Inflammatory macrophage treated with lipopolysaccharide for 4 hours (primary cell): ENCODE results near the gene SMYD5.

ENCODE experiments used
- DNase-seq: peaks from one replicate; pipeline ENCODE4 v3.0.0-alpha.2; 2020

The SMYD5 gene

DNA sequence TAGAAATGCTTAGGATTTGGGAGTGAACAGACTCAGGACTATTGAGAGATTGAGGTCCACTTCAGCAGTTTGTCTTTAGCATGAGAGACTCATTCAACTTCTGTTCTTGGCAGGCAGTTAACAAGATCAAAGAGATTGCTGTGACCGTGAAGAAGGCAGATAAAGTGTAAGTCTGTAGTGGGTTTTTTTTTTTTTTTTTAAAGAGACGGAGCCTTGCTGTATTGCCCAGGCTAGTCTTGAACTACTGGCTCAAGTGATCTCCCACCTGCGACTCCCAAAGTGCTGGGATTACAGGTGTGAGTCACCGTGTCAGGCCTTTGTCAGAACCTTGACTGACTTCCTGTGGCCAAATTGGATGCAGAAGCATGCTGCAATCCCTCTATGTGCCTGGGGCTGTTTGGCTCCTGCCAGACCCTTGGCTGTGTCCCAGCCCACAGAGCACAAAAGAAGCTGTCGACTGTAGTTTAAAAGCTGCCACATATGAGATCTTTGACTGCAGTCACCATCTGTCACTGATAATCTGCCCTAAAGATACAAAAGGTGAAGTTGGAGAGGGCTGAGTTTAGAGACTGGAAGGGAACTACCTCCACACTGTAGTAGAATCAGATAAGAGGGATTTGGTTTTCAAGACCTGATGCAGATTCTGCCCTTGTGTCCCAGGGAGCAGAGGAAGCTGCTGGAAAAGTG lies 30.0 kb downstream of the SMYD5 start:
- DNase-seq: no peak

DNA sequence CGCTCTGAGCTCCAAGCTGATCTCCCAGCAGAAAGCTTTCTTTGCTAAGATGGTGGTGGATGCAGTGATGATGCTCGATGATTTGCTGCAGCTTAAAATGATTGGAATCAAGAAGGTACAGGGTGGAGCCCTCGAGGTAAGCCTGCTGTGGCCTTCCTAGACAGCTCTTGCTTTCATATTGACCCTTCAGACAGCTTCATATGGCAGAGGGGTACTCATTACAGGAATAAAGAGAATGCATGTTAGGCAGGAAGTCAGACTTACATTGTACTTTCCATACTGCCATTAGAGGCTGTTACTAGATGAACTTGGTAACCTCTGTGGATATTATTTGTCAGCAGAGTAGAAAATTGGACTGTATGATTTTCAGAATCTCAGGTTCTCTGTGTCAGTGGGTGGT lies 30.5 kb downstream of the SMYD5 start:
- no peak for DNase-seq

DNA sequence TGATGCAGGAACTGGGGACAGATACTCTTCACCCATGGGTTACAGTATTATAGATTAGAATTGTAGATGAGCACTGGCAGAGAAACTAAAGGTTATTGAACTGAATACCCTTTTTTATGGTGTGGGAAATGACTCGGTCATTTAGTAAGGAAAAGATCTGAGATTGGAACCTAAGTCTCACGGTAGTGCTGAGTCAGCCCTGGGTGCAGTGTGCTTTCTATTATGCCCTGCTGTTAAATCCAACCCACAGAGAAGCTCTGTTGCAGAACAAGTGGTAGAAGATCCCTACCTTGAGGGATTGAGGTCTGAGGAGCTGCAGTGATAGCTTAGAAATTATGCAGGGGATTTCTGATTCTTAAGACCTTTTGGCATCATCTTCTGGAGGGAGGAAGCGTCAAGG lies 32.8 kb downstream of the SMYD5 start:
- no peak for DNase-seq

DNA sequence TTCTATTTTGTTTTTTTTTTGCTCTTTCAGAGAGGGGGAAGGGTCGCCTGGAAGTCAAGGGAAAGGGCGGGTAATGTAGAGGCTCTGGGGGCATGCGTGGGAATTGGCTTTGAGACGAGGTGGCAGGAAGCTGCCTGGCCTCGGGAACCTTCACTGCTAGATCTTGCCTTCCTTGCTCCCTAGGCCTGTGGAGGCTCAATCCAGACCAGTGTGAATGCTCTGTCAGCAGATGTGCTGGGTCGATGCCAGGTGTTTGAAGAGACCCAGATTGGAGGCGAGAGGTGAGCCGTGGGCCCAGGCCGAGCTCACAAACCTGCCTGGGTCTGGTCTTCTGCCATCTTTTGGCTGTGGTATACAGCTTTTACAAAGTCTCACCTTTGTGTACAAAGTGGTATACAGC lies 35.6 kb downstream of the SMYD5 start:
- DNase-seq: no peak

DNA sequence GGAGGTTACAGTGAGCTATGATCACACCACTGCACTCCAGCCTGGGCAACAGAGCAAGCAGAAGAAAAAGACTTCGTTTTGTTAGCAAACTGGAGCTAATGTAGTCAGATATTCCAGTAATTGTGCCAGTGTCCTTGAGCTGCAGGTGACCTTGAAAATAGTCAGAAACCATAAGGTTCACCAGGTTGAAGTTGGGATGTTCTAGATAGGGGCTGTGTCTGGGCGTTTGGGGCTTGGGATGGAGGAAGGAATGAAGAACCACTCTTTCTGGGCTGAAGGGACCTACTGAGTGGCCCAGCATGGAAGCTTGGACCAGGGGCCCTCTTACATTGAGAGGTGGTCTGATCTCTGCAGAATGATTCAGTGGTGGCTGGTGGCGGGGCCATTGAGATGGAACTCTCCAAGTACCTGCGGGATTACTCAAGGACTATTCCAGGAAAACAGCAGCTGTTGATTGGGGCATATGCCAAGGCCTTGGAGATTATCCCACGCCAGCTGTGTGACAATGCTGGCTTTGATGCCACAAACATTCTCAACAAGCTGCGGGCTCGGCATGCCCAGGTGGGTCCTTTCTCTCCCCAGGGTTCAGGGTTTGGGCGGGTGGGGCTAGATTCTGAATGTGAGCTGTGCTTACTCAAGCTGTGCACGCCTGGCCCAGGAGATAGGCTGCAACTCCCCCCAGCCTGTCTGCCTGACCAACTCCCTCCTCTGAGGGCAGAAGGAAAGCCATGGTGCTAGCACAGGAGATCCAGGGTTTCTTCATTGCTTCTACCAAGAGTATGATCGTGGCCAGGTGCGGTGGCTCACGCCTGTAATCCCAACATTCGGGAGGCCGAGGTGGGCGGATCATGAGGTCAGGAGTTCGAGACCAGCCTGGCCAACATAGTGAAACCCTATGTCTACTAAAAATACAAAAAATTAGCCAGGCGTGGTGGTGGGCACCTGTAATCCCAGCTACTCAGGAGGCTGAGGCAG lies 37.1 kb downstream of the SMYD5 start:
- no peak for DNase-seq

DNA sequence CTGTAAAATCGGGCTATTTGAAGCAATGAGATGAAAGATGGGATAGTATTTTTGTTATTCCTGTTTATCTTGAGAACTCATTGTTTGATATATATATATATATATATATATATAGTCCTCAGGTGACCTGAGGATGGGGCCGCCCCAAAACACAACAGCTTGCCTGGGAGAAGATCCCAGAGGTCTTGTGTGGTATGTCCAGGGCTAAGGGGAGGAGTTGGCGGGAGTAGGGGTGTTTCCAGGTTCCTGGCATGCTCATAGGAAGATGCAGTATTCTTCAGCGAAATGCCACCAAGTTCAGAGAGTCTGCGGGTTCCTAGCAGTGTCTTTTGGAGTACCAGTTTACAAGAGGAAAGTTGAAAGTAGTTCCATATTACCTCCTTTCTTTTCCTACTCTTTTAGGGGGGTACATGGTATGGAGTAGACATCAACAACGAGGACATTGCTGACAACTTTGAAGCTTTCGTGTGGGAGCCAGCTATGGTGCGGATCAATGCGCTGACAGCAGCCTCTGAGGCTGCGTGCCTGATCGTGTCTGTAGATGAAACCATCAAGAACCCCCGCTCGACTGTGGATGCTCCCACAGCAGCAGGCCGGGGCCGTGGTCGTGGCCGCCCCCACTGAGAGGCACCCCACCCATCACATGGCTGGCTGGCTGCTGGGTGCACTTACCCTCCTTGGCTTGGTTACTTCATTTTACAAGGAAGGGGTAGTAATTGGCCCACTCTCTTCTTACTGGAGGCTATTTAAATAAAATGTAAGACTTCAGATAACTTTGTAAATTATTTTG lies 38.4 kb downstream of the SMYD5 start:
- no peak for DNase-seq

DNA sequence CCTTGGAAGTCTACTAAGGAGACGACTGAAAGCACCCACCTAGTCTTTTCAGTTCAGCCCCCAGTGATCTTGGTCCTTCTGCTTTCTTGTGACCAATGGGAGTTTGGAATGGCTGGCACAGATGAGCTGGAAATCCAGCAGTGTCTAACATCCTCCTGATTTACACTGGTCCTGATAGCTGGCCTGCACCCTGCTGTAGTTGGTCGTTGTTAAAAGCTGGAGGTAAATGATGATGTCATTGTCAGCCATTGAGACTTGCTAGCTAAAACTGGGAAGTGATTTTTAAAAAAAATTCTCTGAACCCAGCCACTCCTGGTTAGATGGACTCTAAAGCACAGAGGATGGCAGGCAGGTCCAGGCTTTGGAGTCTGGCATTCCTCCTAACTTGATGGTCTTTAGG lies 39.4 kb downstream of the SMYD5 start:
- peak; percentile 6 for DNase-seq

DNA sequence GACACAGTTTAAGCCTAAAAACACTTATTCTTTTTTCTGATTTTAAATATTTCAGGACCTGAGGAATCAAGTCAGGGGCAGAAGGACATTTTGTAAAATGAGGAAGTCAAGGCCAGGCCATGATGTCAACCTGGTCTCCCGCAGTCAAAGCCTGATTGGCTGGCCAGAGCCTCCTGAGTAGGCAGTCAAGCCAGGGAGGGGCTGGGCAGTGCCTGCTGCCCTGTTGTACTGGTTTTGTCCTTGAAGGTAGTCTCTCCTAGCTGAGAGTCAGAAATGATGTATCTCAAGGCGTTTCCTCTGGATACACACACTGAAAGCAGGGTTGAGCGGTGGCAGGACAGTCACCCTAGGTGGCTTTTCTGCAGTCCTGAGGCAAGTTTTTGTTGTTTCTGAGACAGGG lies 39.9 kb downstream of the SMYD5 start:
- DNase-seq: peak; percentile 70

DNA sequence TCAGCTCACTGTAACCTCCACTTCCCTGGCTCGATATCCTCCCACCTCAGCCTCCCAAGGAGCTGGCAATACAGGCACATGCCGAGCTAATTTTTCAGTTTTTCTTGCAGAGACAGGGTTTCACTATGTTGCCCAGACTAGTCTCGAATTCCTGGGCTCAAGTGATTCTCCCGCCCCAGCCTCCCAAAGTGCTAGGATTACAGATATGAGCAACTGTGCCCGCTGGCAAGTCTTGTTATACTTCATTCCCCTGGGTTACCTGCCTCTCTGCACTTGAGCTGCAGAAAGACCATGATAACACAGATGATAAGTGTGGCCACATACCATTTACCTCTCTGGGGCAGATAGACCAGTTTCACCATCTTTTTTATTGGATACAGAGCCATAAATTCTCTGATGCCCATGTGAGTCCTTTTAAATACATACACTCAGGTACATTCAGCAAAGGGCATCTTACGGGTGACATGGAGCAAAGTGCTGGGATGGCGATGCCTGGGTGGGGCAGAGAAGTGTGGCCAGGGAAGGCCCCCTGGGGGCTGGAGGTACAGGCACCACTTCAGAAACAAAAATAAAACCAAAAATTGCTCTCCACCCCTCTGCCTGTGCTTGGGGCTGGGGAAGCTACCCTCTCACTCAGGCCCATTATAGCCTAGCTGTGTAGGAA lies 40.4 kb downstream of the SMYD5 start:
- no peak for DNase-seq

DNA sequence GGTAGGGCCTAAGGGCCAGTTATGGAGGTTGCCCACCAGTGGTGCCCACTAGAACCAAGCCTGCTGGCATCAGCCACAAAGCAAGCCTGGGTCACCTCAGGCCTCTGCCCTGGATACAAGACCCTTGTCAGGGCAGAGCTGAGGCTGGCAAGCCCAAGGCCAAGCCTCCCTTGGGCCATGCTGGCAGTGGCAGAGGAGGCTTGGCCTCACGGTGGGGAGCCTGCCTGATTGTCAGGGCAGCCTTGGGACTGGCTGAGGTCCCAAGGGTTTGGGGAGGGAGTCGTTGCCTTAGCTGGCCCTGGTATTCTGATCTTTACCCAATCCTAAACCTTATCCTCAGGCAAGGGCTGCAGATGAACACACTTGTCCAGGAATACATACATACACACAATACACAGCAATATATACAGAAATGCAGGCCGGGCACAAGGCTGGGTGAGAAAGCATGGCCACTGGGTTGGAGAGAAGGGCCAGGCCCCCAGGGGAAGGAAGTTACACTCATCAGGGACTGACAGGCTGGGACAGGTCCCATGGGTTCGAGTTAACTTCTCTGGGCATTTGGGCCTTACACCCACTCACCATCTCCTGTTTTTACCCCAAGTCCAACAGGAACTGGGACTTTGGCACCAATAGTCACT lies 41.1 kb downstream of the SMYD5 start:
- no peak for DNase-seq

DNA sequence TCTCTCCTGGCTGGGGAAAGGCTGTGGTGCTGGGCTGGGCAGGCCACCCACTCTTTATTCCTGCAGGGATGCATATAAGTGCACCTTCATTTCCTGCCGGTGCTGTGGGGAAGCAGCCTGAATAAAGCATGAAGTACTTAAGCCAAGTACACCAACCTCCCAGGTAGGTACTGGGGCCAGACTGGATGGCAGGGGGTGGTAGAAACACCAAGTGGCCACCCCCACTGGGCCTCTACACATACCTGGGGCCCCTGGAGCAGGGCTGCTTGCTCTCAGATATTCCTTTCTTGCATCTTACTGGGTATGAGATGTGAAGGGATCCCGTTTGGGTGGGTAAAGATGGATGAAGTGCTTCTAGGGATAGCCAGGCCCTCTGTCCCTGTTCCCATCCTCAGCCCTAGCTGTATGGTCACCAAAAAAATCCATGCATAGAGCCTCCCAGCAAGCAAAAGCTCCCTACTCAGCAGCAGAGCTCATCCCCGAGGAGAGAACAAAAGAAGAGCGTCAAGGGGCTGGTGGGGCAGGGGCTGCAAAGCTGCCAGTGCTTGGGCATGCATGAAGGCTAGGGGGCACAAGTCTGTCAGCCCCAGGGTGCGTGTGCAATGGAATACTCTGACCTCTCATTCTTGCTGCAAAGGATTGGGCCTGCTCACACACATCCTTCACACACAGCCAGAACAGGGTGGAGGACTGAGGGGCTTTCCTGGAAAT lies 42.0 kb downstream of the SMYD5 start:
- no peak for DNase-seq

DNA sequence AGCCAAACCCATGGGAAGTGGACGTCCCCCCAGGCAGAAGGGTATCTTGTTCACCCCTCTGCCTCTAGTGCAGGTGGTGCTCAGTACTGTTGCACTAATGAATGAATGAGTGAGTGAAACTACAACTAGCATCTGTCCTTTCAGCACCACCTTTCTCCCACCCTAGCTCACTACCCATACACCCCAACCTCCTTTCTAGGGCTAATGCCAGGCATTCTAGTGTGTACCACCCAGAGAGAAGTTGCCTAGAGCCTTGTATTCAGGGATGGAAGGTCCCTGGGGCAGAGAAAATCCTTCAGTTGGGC lies 42.5 kb downstream of the SMYD5 start:
- no peak for DNase-seq

DNA sequence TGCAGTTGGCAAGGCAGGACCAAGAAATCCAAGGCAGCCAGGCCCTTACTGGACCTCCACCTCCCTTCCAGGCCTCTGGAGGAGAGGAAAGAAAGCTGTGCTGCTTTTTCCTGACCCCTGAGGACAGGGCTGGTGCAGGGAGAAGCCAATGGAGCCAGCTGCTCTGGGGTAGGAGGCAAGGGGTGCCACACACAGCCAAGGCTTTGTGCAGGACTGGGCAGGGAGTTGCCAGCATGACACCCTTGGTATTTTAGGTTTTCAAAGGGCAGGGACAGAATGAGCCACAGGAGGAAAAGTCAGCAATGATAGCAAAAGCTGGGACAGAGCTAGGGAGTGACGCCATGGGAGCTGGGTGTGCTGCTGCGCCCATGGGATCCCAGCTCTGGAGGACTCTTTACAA lies 43.0 kb downstream of the SMYD5 start:
- DNase-seq: no peak

DNA sequence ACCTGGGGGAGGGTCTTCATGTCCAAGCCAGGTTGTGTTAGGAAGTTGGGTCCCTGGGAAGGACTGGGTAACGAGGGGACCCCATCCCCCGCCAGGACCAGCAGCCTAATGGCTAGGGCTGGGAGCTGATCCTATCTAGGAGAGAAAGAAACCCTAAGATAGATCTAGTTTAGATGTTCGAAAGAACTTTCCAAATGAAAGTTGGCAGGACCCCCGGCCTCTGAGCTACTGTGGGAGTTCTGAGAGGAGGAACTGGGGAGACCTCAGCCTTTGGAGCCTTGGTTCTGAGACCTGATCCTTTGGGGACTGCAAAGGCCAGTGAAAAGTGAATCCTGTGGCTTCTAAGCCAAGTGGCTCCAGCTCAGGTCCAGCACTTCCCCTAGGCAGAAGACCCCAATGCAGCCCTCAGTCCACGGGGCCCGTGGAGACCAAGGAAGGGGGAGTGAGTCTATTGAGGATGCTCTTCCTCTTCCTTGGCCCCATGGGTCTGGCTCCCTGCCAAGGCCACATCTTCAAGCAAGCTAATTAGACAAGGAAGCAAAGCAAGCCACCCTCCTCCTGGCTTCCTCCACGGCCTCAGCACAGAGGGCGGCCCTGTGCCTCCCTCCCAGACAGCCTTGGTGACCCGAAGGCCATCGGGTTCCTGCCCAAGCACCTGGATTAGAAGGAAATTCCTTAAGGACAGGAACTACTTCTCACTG lies 43.5 kb downstream of the SMYD5 start:
- peak; percentile 12 for DNase-seq

DNA sequence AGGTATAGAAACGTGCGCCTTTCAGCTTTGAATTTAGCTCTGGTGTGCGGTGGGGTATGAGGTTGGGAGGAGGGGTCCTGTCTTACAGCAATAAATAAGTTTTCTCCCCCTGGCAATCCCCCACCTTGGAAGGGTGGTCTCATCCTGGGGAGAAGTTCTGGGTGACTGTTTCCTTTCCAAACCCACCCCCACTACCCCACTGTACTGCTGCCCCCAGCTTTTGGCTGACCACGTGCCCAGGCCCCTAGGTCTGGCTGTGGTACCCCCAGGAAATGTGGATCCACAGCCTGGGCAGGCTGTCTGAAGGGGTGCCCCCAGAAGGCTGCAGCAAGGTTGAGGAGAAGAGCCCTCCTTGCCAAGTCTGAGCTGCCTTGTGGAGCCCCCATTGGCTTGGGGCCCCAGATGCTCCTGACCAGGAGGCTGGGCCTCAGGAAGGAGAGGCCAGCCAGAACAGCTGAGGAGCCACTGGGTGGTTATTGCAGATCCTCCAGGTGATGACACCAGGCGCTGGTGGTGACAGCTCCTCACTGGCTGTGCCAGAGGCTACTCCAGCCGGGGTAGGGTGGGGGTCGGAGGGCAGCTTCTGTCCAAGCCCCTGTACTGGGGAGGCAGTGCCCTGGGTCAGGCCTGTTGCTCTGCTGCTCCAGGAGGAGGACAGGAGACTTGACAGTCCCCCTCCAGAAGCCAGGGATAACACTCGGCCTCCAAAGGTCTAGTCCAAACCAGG lies 44.3 kb downstream of the SMYD5 start:
- DNase-seq: no peak

DNA sequence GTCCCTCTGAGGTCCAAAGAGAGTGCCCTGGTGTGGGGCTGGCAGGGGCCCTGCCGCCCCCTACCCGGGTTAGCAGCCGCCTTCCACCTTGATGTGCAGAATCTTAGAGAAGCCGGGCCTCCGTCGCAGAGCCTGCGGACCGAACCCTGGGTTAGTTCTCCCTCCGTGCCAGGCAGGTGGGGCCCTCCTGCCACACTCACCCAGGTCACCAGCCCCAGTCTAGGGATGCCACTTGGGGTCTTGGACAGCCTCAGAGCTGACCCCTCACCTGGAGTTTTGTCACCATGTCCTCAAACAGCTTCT lies 44.8 kb downstream of the SMYD5 start:
- DNase-seq: no peak

DNA sequence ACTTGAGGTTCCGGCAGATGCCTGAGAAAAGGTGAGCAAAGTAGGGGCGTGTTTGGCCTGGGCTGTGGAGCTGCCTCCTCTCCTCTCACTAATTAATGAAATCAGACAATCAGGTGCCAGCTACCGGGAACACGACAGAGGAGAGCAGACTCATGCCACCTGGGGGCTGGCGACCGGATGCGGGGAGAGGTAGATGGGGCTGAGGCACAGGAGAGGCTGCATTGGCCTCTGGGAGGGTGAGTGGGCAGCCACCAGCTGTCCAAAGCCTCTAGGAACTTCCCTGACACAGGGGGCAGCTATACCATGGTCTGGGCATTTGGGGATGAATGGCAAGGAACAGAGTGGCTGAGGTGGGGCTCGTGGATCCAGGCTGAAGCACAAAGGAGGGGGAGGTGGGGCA lies 45.2 kb downstream of the SMYD5 start:
- DNase-seq: no peak

DNA sequence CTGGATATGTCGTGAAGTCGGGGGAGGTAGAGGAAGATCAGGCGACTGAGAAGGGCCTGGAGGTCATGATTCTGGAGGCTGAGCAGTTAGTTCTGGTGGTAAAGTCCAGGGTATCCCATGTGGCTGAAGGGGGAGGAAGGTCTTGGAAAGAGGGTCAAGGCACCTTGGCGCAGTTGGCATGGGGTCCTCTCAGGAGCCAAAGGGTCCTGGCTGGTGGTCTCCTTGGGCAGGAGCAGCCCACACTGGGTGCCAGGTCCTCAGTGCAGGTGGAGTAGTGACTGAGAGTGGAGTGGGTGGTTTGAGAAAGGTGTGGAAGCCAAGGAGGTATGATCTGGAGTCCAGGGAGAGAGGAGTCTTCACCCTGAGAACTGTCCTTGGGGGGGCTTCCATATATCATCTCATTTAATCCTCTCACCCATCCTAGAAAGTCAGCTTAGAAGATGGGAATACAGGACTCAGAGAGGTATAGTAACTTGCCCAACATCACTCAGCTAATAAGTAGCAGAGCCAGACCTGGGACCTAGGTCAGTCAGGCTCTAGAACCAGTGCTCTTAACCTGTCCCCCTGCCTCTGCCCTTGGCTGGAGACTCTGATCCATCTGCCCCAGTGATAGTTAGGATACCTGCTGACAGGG lies 45.8 kb downstream of the SMYD5 start:
- no peak for DNase-seq

DNA sequence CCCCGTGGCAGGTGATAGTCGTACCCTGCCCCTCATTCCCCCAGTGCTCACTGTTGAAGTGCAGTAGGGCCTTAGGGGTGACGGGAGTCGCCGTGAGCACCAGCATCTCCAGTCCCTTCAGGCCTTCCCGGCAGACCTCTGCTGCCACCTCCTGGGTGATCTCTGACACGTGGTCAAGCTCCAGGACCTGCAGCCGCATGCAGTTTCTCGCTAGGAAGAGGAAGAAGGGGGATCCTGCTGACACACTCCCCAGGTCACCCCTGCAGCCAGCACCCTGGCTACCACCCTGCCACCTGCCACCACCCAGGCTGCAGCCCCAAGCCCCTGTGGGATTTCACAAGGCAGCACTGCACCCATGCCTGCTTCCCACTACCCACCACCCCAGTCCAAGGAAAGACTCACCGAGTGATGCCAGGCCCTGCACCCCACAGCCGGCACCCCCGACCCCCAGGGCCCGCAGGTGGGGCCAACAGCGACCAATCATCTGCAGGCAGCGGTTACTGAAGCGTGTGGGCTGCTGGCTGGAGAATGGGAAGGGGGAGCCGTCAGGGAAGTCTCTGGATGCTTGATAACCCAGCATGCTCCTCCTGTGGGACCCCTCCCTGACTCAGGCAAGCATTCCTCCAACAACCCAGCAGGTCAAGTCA lies 46.4 kb downstream of the SMYD5 start:
- peak; percentile 31 for DNase-seq
